Inferior parietal cortex (tissue), 1 donor: ENCODE measurements around the gene PDPR.
"Not testable (repeated sequence)": the region's sequence is repeated elsewhere in the genome, so short reads cannot be mapped to it uniquely, and the experiment has no call there.

Experiments
- DNase-seq: peaks from one replicate; pipeline ENCODE4 v3.0.0-alpha.2; 2016; ENCODE audit errors: extremely low spot score

The PDPR gene

GRCh38 chr16:70162041-70162451 lies 47.9 kb downstream of the PDPR start:
- DNase-seq, result no peak

DNA sequence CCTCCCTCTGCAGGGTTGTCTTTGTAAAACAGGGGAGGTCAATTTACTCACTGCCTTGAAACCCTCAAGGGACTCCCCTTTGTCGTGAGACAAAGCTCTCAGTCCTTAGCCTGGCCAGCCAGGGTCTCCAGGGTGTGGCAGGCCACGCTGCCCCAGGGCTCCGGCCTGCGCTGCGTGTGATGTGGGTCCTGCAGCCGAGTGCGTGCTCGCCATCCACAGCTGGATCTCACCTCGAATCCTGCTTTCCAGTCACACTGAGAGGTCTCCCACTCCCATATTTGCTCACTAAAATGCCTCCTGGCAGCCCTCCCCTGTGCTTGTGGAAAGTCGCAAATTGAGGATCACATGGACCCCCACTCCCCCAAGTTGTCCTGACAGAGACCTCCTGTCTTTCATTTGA lies 49.5 kb downstream of the PDPR start:
- no peak for DNase-seq

DNA sequence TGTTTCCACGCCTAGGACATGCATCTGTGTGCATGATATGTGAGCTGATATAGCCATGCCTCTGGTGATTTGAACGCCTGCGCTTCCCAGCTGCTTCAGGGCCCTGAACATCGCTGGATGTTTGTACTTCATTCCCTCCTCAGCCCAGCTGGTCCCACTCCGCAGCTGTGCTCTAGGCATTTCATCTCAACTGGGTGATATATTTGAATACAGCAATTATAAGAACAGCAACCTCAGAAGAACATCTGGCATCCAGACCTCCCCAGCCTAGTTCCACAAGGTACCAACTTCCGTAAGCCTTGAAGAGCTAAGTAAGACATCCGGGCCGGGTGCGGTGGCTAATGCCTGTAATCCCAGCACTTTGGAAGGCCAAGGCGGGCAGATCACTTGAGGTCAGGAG lies 52.6 kb downstream of the PDPR start:
- DNase-seq, result not testable (repeated sequence)

GRCh38 chr16:70173212-70173837 lies 59.2 kb downstream of the PDPR start, which contains the start of gene CLEC18C:
CLEC18C (plus strand) TSS chr16:70173787; CDS start chr16:70174279, 492 bp downstream.
- not testable (repeated sequence) for DNase-seq

GRCh38 chr16:70173916-70174315 lies 59.8 kb downstream of the PDPR start:
- not testable (repeated sequence) for DNase-seq

DNA sequence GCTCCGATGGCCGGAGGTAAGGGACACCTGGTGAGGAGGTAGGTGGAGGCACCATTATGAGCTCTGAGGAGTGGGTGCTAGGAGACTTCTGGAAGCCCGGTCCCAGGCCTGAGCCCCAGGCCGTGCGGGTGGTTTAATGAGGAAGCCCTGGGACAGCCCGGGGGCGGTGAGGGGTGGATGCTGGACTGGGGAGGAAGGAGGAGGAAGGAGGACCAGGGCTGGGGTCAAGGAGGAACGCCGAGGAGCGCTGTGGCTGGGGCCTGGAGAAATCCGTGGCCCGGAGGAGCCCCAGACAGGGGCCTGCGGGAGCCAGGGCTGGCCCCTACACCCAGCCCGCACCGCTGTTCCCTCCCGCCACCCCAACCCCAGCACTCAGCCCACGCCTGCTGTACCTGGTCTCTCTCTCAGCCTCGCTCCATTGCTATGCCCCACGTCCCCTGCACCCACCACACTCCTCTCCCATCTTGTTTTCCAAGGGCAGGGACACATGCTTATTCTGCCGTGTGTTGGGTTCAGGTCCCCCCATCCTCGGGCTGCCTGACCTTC lies 60.3 kb downstream of the PDPR start:
- DNase-seq, result not testable (repeated sequence)

DNA sequence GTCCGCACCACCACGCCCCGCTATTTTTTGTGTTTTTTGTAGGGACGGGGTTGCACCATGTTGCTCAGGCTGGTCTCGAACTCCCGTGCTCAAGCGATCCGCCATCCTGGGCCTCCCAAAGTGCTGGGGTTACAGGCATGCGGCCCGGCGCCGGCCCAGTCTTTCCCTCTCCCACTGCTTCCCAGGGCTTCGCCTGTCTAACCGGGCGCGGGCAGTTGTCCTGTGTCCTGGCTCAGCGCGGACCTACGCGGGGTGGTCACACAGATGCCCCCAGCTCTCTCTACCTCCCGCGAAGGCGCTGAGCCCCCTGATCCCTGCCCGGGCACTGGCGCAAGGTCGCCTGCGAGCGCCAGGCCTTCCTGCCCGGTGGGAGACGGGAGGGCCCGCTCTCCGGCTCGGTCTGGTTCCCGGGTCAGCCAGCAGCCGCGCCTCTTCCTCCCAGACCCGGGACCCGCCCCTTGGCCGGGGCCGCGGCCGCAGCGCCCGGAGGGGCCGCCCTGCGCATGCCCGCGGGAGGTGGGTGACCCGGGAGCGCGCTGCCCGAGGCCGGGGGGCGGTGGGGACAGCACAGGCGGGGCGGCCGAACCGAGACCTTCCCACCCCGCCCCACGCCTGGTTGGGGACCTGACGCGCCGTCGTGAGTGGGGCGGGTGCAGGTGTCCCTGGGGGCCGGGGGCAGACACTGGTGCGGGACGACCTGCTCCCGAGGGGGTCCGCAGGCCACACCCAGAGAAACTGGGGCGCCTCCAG lies 73.9 kb downstream of the PDPR start:
- not testable (repeated sequence) for DNase-seq

DNA sequence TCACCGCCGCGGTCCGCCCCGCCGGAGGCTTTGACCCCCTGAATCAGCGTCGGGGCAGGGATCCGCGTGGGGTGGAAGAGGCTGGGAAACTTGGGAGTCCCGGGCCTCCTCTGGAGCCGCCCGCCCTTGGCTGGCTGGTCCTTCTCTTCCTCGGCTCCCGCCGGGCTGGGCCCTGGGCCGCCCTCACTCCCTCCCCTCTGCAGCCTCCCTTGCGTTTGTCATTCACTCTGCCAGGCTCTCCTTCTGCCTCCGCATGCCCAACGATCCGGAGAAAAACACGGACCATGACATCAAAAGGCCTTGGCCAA lies 74.4 kb downstream of the PDPR start:
- DNase-seq, result not testable (repeated sequence)

DNA sequence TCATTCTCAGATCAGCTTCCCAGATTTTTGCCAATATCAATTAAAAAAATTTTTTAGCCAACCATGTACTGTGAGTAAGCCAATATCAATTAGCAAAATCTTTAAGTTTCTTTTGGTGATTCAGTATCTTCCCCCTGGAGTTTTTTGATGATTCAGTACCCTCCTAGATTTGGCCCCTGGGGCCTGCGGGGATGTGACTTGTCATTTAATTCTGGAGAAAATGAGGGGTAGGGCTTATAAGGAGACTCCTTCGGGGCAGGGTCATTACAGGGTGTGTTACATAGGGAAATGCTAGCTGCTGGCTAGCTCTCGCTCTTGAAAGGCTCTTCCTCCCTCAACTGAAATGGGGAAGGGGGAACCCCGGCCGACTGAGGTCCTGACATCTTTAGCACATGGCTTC lies 76.4 kb downstream of the PDPR start:
- DNase-seq, result not testable (repeated sequence)

GRCh38 chr16:70196683-70197300 lies 82.7 kb downstream of the PDPR start:
- not testable (repeated sequence) for DNase-seq

DNA sequence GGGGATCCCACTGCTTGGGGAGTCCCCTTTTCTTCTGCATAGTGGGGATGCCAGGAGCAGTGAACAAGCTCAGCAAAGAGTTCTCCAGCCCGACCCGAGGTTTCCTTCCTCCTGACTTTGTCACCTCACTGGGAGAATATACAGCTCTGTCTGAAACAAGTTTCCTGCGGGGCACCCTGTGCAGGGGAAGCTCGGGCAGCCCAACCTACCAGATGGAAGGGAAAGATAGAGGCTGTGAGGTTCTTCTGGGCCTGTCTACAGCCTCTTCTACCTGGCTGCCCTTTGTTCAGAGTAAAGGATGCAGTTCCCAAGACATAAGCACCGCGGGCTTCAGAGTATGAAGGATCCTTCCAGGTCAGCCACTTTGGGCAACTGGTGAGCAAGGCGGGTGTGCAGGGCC lies 83.5 kb downstream of the PDPR start:
- not testable (repeated sequence) for DNase-seq

GRCh38 chr16:70198230-70198629 lies 84.1 kb downstream of the PDPR start:
- DNase-seq, result not testable (repeated sequence)

- DNase-seq, result not testable (repeated sequence)
Observed at GRCh38 chr16:70198666-70199065, 84.5 kb downstream of the PDPR start.

GRCh38 chr16:70199170-70199569 lies 85.0 kb downstream of the PDPR start:
- DNase-seq, result not testable (repeated sequence)

DNA sequence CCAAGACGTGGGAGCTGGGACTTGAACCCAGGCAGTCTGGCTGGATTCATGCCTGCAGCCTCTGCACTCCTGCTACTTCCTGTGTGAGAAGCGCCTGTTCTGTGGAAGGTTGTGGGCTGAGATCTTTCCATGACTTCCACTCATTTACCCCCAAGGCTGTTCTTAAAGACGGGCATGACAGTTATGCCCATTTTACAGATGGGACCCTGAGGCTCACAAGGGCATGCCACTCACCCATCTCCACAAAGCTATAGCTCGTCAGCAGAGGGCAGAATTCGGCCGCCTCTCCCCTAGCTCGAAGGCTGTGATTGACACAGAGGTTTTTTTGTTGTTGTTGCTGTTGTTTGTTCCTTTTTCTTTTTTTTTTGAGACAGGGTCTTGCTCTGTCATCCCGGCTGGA lies 85.9 kb downstream of the PDPR start:
- not testable (repeated sequence) for DNase-seq

- DNase-seq, result not testable (repeated sequence)
Observed at GRCh38 chr16:70203508-70203907, 89.4 kb downstream of the PDPR start.

- not testable (repeated sequence) for DNase-seq
Observed at GRCh38 chr16:70204010-70204409, 89.9 kb downstream of the PDPR start.

- DNase-seq, result not testable (repeated sequence)
Observed at GRCh38 chr16:70204668-70205405, 90.7 kb downstream of the PDPR start.

DNA sequence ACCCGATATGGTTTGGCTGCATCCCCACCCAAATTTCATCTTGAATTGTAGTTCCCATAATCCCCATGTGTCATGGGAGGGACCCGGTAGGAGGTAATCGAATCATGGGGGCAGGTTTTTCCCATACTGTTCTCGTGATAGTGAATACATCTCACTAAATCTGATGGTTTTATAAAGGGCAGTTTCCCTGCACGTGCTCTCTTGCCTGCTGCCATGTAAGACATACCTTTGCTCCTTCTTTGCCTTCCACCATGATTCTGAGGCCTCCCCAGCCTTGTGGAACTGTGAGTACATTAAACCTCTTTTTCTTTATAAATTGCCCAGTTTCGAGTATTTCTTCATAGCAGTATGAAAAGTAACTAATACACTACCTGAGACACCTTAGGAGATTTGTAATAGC lies 92.2 kb downstream of the PDPR start:
- not testable (repeated sequence) for DNase-seq
